Activated naive CD4-positive, alpha-beta T cell treated with anti-CD3 and anti-CD28 coated beads, Interleukin-2, amount 50 U/mL, for 72 hours (primary cell): ENCODE measurements around the gene REV3L. TPM values are rescaled to one million over a fixed set of nuclear protein-coding genes. Genes with fewer than 3 reads are reported as not detected.
"Not testable (repeated sequence)": the region's sequence is repeated elsewhere in the genome, so short reads cannot be mapped to it uniquely, and the experiment has no call there.

Experiments used
- ATAC-seq, 2 donors: fragments of 150-1000 bp; cut with Tn5 transposase; 2 replicates each; pipeline ENCODE4 v1.10.0; 2021; ENCODE audit warnings: mild to moderate bottlenecking in 2 of 2, moderate library complexity in 2 of 2
- DNase-seq, 2 donors: peaks; one replicate each; pipeline ENCODE4 v3.0.0; 2021 to 2022; ENCODE audit warnings: low spot score in 2 of 2
- H3K27ac Mint-ChIP-seq, 2 donors: one replicate each; pipeline ENCODE4 v1.8.0; 2022; ENCODE audit warnings: mild to moderate bottlenecking in 2 of 2, mixed read lengths in 2 of 2
- H3K36me3 Mint-ChIP-seq, 2 donors: one replicate each; pipeline ENCODE4 v1.8.0; 2022; ENCODE audit warnings: mixed read lengths in 2 of 2
- H3K9me3 Mint-ChIP-seq, 2 donors: one replicate each; pipeline ENCODE4 v1.8.0; 2022; ENCODE audit warnings: mixed read lengths in 2 of 2
- total RNA-seq, 2 donors: library from RNA; stranded (reverse); gene quantifications; one replicate each; pipeline ENCODE4 v1.2.3, GENCODE V29; 2022

REV3L gene
- total RNA-seq, 2 donors from 2014 or later: 18.3 to 27.0 TPM

- no peak for ATAC-seq
- Mint-ChIP-seq H3K9me3 (peaks cover 0 to 5% of the 10 kb centered on the region in 2 donors), H3K27ac (peak overlapping the region; percentile 96 to 99), H3K36me3 (peaks cover 13 to 20% of the 10 kb centered on the region in 2 donors)
- DNase-seq: no peak
Observed at GRCh38 chr6:111481836-111482187, 1.2 kb downstream of the REV3L start.

- DNase-seq (no peak), ATAC-seq (no peak)
- Mint-ChIP-seq H3K9me3 (no peaks in the 10 kb centered on the region), H3K27ac (peak overlapping the region in 1 of 2 donors; percentile 99), H3K36me3 (peaks cover 7 to 15% of the 10 kb centered on the region in 2 donors)
Observed at GRCh38 chr6:111480988-111481822, 1.8 kb downstream of the REV3L start.

- no peak for ATAC-seq
- H3K27ac Mint-ChIP-seq: no peak overlapping the region
Observed at GRCh38 chr6:111478749-111479148, 4.3 kb downstream of the REV3L start.

GRCh38 chr6:111478064-111478476 lies 4.9 kb downstream of the REV3L start:
- Mint-ChIP-seq H3K9me3 (no peaks in the 10 kb centered on the region), H3K27ac (no peak overlapping the region), H3K36me3 (peaks cover 5% of the 10 kb centered on the region in 2 donors)
- DNase-seq: no peak
- no peak for ATAC-seq

More at GRCh38 chr6:111478749-111479148, 4.3 kb downstream of the REV3L start:
- H3K36me3 Mint-ChIP-seq: peaks cover 5% of the 10 kb centered on the region in 2 donors
- H3K9me3 Mint-ChIP-seq: no peaks in the 10 kb centered on the region
- no peak for DNase-seq

DNA sequence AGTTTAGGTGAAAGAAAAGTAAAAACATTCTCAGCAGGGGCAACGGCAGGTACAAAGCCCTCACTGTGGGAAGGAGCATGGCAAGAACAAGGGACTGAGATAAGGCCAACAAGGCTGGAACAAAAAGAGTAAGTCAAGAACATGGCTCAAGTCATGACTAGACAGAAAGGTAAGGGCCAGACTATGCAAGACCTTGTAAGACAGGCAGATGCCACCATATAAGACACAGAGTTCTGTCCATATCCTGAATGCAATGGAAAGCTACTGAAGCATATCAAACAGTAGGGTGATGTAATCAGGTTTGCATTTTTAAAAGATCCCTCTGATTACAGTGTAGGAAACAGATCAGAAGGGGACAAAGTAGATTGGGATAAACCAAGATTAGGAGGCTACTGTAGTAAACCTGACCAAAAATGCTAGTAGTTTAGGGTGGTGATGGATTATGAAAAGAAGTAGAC lies 5.5 kb downstream of the REV3L start:
- Mint-ChIP-seq H3K9me3 (no peaks in the 10 kb centered on the region), H3K36me3 (peaks cover 5% of the 10 kb centered on the region in 2 donors), H3K27ac (no peak overlapping the region)
- ATAC-seq: no peak
- no peak for DNase-seq

DNA sequence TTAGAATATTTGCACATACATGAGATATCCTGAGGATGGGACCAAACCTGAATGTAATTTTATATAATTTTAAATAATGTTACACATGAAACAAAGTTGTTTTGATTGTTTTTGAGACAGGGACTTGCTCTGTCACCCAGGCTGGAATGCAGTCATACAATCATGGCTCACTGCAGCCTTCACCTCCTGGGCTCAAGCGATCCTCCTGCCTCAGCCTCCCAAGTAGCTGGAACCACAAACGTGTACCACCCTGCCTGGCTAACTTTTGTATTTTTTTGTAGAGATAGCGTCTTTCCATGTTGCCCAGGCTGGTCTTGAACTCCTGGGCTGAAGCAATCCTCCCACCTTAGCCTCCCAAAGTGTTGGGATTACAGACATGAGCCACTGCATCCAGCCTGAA lies 7.0 kb downstream of the REV3L start:
- H3K36me3 Mint-ChIP-seq, ATAC-seq, H3K9me3 Mint-ChIP-seq, H3K27ac Mint-ChIP-seq, DNase-seq: not testable (repeated sequence)

DNA sequence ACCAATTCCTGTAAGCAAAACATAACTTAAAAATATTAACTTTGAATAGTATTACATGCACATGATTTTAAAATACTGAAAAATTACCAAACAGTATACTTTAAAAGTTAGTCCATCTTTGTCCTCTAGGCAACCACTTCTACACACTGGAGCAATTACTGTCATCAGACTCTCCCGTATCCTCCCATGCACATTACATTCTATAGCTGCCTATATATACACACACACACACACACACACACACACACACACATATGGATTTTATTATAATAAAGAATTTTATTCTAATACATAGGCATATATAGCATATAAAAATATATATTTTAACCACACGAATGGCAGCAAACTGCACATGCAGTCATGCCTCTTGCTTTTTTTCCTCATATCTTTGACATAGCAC lies 8.2 kb downstream of the REV3L start:
- DNase-seq (no peak), ATAC-seq (no peak)
- H3K36me3 Mint-ChIP-seq: no peaks in the 10 kb centered on the region
- H3K9me3 Mint-ChIP-seq: no peaks in the 10 kb centered on the region
- no peak overlapping the region for H3K27ac Mint-ChIP-seq

DNA sequence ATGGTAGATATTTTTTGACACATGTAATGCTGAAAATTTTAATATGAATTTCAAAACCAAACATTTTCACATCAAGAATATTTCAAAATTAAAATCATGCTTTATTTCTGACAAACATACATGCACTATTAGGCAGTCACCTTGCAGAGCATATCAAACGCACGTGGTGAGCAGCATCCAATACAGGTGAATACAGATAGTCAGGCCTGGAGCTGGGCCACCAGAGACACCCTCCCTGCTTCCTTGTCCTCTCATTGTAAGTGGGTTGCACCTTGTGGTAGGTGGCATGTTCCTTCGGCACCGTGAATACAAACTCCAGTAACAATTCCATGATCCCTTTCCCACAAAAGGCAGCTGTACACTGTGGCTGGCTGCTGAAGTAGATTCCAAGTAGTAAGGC lies 8.9 kb downstream of the REV3L start:
- no peak for DNase-seq
- no peak overlapping the region for H3K27ac Mint-ChIP-seq
- H3K36me3 Mint-ChIP-seq: no peaks in the 10 kb centered on the region
- no peaks in the 10 kb centered on the region for H3K9me3 Mint-ChIP-seq
- no peak for ATAC-seq

- Mint-ChIP-seq H3K36me3 (no peaks in the 10 kb centered on the region), H3K27ac (no peak overlapping the region), H3K9me3 (no peaks in the 10 kb centered on the region)
- DNase-seq (no peak), ATAC-seq (no peak)
Observed at GRCh38 chr6:111472933-111473435, 10.0 kb downstream of the REV3L start.

GRCh38 chr6:111471958-111472357 lies 11.1 kb downstream of the REV3L start:
- H3K9me3 Mint-ChIP-seq: no peaks in the 10 kb centered on the region
- ATAC-seq (peak in 1 of 2 donors; percentile 53), DNase-seq (no peak)
- no peak overlapping the region for H3K27ac Mint-ChIP-seq
- no peaks in the 10 kb centered on the region for H3K36me3 Mint-ChIP-seq

- H3K27ac Mint-ChIP-seq: no peak overlapping the region
Observed at GRCh38 chr6:111471533-111471932, 11.5 kb downstream of the REV3L start.

DNA sequence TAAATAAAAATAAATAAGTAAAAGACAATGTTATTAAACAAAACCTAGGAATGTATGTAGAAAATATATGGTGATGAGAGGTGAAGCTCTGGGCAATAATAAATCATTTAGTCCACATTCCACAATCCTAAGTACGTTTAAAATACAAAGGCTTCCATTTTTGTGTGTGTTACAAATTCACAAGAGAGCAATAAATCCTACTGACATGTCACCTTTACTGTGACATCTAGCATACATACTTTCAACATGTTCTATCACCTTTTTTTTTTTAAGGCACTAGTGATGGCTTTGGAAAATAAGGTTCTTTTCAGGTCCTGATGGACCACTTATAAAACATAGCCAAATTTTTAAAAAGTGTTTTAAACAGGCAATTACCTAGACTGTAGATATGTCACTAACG lies 12.0 kb downstream of the REV3L start:
- ATAC-seq: no peak
- no peak for DNase-seq
- H3K36me3 Mint-ChIP-seq: no peaks in the 10 kb centered on the region
- H3K27ac Mint-ChIP-seq: no peak overlapping the region
- H3K9me3 Mint-ChIP-seq: no peaks in the 10 kb centered on the region

More at GRCh38 chr6:111471533-111471932, 11.5 kb downstream of the REV3L start:
- ATAC-seq (peak in 1 of 2 donors; percentile 38), DNase-seq (no peak)
- Mint-ChIP-seq H3K36me3 (no peaks in the 10 kb centered on the region), H3K9me3 (no peaks in the 10 kb centered on the region)

- DNase-seq (no peak), ATAC-seq (no peak)
- Mint-ChIP-seq H3K36me3 (no peaks in the 10 kb centered on the region), H3K9me3 (no peaks in the 10 kb centered on the region), H3K27ac (no peak overlapping the region)
Observed at GRCh38 chr6:111469543-111469942, 13.5 kb downstream of the REV3L start.

DNA sequence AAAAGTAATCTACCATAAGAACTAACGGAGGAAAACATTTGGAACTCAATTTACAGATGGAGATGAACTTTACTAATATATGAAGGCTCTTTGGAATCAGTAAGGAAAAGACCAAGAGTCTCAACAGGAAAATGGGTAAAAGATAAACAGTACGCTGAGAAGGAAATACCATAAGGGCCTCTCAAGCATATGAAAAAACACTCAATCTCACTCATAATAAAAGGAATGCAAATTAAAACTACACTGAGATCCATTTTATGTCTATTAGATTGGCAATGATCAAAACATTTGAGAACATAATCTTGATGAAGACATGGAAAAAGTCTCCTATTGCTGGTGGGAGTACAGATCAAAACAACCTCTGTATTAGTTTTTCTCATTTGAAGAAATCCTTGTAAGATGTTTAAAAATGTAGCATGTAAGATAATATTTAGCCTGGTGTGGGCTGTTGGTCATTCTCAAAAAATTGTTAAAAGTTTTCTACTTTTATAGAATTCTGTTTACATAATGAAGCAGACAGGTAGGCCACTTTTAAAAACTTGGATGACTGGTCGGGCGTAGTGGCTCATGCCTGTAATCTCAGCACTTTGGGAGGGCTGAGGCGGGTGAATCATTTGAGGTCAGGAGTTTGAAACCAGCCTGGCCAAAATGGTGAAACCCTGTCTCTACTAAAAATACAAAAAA lies 14.5 kb downstream of the REV3L start:
- Mint-ChIP-seq H3K27ac (peak overlapping the region in 1 of 2 donors; percentile 59), H3K9me3 (no peaks in the 10 kb centered on the region), H3K36me3 (no peaks in the 10 kb centered on the region)
- DNase-seq (no peak), ATAC-seq (peak; percentile 30 to 33)

- no peak for DNase-seq
- peak overlapping the region in 1 of 2 donors; percentile 55 for H3K27ac Mint-ChIP-seq
- peaks cover 10 to 18% of the 10 kb centered on the region in 2 donors for H3K36me3 Mint-ChIP-seq
- peaks cover 4 to 7% of the 10 kb centered on the region in 2 donors for H3K9me3 Mint-ChIP-seq
- ATAC-seq: no peak
Observed at GRCh38 chr6:111464184-111464583, 18.8 kb downstream of the REV3L start.

DNA sequence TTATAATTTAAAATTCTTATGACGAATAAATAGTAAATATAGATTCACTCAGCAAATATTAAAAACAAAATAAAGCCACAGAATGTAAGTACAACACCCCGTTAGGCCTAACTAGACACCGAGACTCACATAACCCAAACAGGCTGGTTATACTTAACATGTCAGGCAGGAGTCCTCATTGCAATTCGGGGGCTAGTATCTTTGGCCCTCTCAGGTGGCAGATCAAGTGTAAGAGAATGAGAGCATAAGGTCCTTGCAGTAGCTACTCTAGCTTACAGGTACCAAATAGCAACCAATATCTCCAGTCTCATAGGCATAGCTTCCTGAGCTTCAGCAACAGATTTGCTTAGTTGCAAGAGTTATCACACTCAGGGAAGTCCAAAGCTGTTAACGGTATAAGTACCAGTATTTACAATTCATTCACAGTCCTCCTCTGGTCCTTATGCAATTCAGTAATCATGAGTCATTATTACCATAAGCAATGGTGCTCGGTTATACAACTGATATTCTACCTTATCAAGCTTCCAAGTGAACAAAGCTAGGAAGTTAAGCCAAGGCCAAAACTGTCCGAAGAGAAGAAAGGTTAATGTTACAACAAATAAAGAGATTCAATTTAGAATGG lies 20.1 kb downstream of the REV3L start:
- ATAC-seq: peak in 1 of 2 donors; percentile 28
- peaks cover 23 to 31% of the 10 kb centered on the region in 2 donors for H3K36me3 Mint-ChIP-seq

DNA sequence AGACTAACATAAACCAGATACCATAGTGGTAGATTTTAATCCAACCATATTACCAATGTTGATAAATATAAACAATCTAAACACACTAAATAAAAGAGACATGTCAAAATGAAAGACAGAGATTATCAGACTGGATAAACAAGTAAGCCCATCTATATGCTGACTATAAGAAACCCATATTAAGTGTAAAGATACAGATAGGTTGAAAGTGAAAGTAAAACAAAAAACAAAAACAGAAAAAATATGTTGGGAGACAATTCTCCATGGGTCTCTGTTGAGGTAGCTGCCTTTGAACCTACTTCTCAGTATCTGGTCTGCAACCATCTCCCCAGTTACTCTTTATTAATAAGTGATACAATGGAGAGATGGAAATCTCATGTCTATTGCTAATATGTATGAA lies 21.2 kb downstream of the REV3L start:
- peaks cover 23 to 36% of the 10 kb centered on the region in 2 donors for H3K36me3 Mint-ChIP-seq
- H3K9me3 Mint-ChIP-seq: peaks cover 9 to 23% of the 10 kb centered on the region in 2 donors
- ATAC-seq (no peak), DNase-seq (no peak)
- no peak overlapping the region for H3K27ac Mint-ChIP-seq

More for the DNA sequence above, 20.1 kb downstream of the REV3L start:
- Mint-ChIP-seq H3K27ac (no peak overlapping the region), H3K9me3 (peaks cover 9 to 19% of the 10 kb centered on the region in 2 donors)
- DNase-seq: no peak
